Astrocyte of the spinal cord (primary cell): ENCODE results near the gene EFCAB8.

Source experiments
- DNase-seq: peaks from one replicate; pipeline ENCODE4 v3.0.0; 2011; ENCODE audit warnings: low read depth, low spot score
- H3K4me3 ChIP-seq: 2 replicates; pipeline ENCODE4 v1.5.1; 2011; ENCODE audit warnings: low read depth, mild to moderate bottlenecking, low read length, moderate library complexity
- in situ Hi-C: cut with HindIII; loops from 2 replicates; pipeline ENCODE4 v1.10.0; 2017; ENCODE audit warnings: low sequenced_read_pairs
- TF ChIP-seq, protein P1 (sequence below): IDR thresholded peaks from 2 replicates; pipeline ENCODE4 v1.5.1; 2012; ENCODE audit warnings: low read depth, mild to moderate bottlenecking, low read length, inconsistent platforms

The EFCAB8 gene

DNA sequence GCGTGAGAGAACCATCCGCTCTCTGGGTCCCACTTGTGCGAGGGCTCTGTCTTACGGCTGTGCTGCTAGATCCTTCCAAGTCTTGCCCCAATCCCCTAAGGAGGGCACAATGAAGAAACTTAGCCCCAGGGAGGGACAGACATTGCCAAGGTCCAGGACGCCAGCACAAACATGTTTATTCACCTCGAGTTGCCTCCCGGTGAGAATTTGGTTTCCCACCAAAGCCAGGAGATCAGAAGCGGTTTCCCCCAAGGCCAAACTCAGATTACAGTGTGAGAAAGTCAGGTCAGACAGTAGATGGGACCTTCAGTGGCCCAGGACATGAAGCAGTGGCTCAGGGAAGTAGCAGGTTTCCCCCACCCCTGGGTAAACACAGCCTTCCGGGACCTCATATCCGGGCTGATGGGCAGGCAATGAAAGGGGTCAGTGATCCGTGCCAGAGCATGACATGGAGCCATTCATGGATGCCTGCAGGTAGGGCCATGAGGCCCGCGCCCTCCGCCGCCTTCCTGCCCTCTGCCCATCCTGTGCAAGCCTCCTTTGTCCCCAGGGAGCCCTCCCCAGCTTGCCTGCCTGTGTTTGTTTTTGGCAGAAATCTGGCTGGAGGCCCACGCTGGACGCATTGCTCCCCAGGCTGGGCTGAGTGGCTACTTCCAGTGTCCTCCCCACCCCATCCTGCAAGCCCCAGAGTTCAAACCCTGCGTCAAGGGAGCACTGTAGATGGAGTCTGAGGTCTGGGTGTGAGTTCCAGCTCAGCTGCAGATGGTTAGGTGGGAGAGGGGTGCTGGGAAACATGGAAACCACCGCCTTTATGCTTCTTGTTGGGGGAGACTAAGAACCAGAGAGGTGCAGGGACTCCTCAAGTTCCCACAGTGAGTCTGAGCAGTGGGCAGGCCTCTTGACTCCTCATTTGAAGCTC, 150.8 kb downstream of the EFCAB8 start:
- TF ChIP-seq, protein P1, sequence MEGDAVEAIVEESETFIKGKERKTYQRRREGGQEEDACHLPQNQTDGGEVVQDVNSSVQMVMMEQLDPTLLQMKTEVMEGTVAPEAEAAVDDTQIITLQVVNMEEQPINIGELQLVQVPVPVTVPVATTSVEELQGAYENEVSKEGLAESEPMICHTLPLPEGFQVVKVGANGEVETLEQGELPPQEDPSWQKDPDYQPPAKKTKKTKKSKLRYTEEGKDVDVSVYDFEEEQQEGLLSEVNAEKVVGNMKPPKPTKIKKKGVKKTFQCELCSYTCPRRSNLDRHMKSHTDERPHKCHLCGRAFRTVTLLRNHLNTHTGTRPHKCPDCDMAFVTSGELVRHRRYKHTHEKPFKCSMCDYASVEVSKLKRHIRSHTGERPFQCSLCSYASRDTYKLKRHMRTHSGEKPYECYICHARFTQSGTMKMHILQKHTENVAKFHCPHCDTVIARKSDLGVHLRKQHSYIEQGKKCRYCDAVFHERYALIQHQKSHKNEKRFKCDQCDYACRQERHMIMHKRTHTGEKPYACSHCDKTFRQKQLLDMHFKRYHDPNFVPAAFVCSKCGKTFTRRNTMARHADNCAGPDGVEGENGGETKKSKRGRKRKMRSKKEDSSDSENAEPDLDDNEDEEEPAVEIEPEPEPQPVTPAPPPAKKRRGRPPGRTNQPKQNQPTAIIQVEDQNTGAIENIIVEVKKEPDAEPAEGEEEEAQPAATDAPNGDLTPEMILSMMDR: no peak
- no peak overlapping the region for H3K4me3 ChIP-seq
- DNase-seq: no peak
- in situ Hi-C loops: no loop called here

DNA sequence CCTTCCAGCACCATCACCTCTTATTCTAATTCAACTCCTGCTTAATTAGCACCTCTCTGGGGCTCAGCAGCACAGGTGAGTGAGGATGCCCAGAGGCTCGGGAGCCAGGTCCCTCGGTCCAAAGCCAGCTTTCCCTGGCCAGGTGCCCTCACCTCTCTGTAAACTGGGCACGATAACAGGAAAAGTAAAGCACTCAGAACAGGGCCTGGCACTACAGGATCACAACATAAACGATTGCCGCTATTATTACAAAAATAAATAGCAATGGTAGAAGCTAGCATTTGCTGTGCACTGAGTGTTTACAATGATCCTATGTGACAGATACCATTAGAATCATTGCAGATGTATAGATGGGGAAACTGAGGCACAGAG, 151.4 kb downstream of the EFCAB8 start:
- H3K4me3 ChIP-seq: no peak overlapping the region
- in situ Hi-C loops: no loop called here
- TF ChIP-seq, protein P1: no peak
- DNase-seq: no peak

DNA sequence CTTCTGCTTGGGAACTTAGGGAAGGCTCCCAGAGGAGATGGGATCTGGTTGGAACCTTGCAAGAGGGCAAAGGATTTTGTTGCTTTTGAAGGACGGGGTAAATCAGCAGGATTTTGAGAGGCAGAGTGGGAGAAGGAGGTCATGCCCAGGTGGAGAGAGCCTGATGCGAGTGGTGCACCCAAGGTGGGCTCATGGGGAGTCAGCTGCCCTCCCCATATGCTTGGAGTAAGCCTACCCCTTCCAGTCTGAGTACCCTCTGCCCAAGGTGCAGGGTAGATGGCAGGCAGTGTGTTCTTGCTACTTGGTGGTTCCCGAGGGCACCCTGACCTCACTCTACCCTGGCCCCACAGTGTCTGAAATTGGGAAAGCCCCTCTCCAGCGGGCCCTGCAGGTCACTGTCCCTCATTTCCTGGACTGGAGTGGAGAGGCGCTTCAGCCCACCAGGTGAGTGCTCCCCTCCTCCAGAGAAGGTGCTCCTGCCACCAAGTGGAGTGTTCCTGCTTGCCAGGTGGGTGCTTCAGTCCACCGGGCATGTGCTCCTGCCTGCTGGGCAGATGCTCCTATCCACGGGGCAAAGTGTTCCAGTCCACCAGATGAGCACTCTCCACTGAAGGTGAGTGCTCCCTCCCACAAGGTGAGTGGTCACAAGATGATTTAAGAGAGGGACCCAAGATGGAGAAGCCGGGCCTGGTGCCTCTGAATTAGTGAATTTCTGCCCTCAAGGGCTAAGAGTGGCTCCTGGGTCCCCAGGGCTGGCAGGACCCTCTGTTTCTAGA, 152.1 kb downstream of the EFCAB8 start:
- in situ Hi-C loops: no loop called here
- H3K4me3 ChIP-seq: no peak overlapping the region
- no peak for DNase-seq
- TF ChIP-seq, protein P1: no peak
